DMS 273 (cell line): ENCODE data around the gene ZNF12.
"Not testable (repeated sequence)": the region's sequence is repeated elsewhere in the genome, so short reads cannot be mapped to it uniquely, and the experiment has no call there.

Source experiments
- DNase-seq: peaks from one replicate; lab custom pipeline; 2025; ENCODE audit not compliant: unreplicated experiment; lab: John Stamatoyannopoulos, UW

The ZNF12 gene

GRCh38 chr7:6691609-6692106 is 15.1 kb downstream of the ZNF12 start:
- DNase-seq = peak; percentile 56

DNA sequence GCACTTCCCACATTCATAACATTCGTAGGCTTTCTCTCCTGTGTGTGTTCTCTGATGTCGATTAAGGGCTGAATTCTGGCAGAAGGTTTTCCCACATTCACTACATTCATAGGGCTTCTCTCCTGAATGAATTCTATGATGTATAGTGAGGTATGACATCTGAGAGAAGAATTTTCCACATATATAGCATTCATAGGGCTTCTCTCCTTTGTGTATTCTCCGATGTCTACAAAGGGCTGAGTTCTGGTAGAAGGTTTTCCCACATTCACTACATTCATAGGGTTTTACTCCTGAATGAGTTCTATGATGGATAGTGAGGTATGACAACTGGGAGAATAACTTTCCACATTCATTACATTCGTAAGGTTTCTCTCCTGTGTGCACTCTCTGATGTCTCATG is 15.6 kb downstream of the ZNF12 start:
- DNase-seq = no peak

GRCh38 chr7:6680146-6680545 is 26.6 kb downstream of the ZNF12 start:
- DNase-seq = no peak

- peak; percentile 27 for DNase-seq
Measured at GRCh38 chr7:6675807-6676405, 30.8 kb downstream of the ZNF12 start.

- not testable (repeated sequence) for DNase-seq
Measured at GRCh38 chr7:6670851-6671250, 35.9 kb downstream of the ZNF12 start.

GRCh38 chr7:6658618-6659345 is 48.0 kb downstream of the ZNF12 start:
- DNase-seq = no peak

GRCh38 chr7:6656413-6656812 is 50.3 kb downstream of the ZNF12 start:
- DNase-seq = no peak

GRCh38 chr7:6655636-6656385 is 50.9 kb downstream of the ZNF12 start:
- no peak for DNase-seq

DNA sequence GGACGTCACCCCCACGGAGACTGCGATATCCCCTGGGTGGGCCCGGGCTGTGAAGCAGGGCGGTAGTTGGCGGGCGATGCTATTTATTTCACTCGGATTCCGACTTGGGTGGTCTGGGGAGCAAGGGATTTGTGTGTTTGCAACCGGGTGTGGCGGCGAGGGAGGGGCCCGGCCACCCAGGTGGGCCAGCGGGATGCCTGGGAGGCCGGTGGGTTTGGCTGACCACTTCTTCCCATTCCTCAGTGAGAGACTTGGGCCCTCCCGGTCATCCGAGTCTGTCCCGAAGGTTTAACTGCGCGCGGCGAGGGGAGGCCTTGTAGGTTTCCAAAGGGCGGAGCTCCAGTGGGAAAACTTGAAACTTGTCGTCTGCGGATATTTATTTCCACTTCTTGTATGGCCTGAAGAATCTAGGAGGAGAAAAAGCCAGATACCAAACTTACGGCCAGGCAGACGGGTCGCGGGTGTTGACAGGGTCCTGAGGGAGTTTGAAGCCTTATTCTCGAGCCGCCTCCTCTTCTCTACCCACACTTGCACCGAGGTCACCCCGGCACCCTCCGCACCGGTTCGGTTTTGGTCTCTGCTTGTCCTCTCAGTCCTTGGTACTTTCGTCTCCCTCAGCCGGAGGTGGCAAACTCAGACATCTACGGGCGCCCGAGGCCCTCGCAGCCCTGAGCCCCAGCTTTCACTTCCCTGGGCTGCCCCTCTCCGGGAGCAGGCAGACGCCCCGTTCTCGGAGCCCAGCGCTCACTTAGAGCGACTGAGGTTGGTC is 51.7 kb downstream of the ZNF12 start:
- DNase-seq = no peak

- DNase-seq = no peak
Measured at GRCh38 chr7:6654113-6654841, 52.5 kb downstream of the ZNF12 start.

DNA sequence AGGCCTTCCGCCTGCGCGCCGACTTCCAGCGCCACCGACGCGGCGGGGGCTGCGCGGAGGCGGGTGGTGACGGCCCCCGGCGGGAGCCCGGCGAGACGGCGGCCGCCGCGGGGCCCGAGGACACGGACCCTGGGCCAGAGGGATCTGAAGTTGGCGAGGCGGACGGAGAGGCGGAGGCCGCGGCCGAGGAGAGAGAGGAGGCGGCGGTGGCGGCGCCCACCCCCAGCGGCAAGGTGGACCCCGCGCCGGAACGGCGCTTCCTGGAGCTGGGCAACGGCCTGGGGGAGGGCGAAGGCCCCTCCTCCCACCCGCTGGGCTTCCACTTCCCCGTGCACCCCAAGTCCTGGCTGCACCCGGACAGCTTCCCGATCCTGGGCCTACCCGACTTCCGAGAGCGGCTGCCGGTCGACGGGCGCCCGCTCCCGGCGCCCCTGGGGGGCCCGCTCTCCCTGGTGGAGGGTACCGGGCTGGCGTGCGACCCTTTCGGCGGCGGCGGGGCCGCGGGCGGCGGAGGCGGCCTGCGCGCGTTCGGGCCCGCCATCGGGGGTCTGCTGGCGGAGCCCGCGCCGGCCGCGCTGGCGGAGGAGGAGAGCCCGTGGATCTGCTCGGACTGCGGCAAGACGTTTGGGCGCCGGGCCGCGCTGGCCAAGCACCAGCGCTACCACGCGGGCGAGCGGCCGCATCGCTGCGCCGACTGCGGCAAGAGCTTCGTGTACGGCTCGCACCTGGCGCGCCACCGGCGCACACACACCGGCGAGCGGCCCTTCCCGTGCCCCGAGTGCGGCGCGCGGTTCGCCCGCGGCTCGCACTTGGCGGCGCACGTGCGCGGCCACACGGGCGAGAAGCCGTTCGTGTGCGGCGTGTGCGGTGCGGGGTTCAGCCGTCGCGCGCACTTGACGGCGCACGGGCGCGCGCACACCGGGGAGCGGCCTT is 53.4 kb downstream of the ZNF12 start:
- DNase-seq = no peak

- DNase-seq = no peak
Measured at GRCh38 chr7:6652446-6653011, 54.2 kb downstream of the ZNF12 start.

DNA sequence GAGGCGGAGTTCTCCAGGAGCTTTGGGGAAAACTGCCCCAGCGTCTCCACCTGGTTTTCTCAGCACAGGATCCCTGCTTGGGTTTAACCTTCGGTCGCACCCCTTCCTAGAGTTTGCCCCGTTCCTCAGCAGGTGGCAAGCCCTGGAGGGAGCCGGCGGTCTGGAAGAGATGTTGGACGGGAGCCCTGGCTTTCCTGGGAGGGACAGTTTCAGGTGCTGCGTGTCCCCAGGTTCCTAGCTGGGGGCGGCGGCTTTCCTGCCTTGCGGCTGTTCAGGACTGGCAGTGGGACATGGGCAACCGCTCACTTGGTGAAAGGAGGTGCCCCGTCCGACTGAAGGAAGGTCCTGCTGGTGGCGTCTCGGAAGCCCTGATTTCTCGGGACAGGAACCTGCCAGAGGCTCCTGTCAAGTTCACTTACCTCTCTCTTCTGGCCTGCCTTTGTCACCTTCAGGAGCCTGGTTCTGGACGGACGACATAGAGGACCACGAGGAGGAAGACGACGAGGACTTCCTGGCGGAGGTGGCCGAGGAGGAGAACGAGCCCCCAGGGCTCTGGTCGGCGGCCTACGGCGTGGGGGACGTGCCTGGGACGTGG is 54.8 kb downstream of the ZNF12 start:
- no peak for DNase-seq

DNA sequence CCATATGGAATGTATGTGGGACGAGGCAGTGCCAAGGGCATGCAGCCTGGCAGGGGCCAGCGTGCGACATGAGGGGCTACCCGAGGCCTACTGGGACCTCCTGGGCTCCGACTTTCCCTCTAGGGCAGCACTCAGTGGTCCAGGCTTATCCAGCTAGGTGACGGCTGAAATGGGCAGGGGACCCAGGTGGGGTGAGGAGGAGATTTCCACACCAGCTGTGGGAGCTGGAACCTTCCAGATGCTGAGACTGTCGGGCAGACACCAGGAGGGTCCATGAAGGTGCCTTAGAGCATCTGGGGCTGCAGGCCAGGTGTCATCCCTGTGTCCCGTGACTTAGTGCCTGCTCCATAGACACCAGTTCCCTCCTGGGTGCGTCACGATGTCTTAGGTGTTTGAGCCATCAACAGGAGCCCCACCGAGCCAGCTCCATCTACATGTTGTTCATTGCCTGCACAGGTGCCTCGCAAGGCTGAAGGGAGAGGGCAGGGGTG is 56.2 kb downstream of the ZNF12 start:
- no peak for DNase-seq

GRCh38 chr7:6650086-6650485 is 56.7 kb downstream of the ZNF12 start:
- no peak for DNase-seq

GRCh38 chr7:6649241-6649961 is 57.3 kb downstream of the ZNF12 start:
- DNase-seq = no peak

GRCh38 chr7:6648815-6649104 is 58.0 kb downstream of the ZNF12 start:
- no peak for DNase-seq
